CD4-positive, alpha-beta memory T cell (primary cell): ENCODE results near the gene NCKIPSD. TPM values are rescaled to one million over a fixed set of nuclear protein-coding genes. Genes with fewer than 3 reads are reported as not detected.

Source experiments
- CTCF ChIA-PET: fragments of 350-600 bp; sonication (Branson Sonifier 250); formaldehyde crosslinking; loops from one replicate; lab custom pipeline; 2021; ENCODE audit warnings: inconsistent platforms; ENCODE audit not compliant: partially characterized antibody; lab: Charles Lee
- POLR2A ChIA-PET: fragments of 350-600 bp; sonication (Branson Sonifier 250); formaldehyde crosslinking; loops from one replicate; lab custom pipeline; 2021; ENCODE audit not compliant: partially characterized antibody; lab: Charles Lee
- DNase-seq, 5 donors: peaks; one replicate each; pipeline versions ENCODE4 v3.0.0 to v3.0.0-alpha.2; 2020 to 2022; ENCODE audit warnings: mixed read lengths in 1 of 5
- H3K27ac ChIP-seq: one replicate; pipeline ENCODE4 v1.7.0; 2013; ENCODE audit warnings: low read depth, low read length
- H3K27me3 ChIP-seq: 2 replicates; pipeline ENCODE4 v1.7.0; 2013; ENCODE audit warnings: mild to moderate bottlenecking, low read length, moderate library complexity; ENCODE audit not compliant: insufficient read depth
- H3K36me3 ChIP-seq: 2 replicates; pipeline ENCODE4 v1.7.0; 2013; ENCODE audit warnings: mild to moderate bottlenecking, low read length, moderate library complexity; ENCODE audit not compliant: insufficient read depth
- H3K4me1 ChIP-seq: 2 replicates; pipeline ENCODE4 v1.7.0; 2013; ENCODE audit warnings: mild to moderate bottlenecking, low read length, moderate library complexity; ENCODE audit not compliant: insufficient read depth
- H3K4me3 ChIP-seq, 2 donors: one replicate each; pipeline ENCODE4 v1.7.0; 2013; ENCODE audit warnings: low read length in 2 of 2, mild to moderate bottlenecking in 1 of 2
- H3K9me3 ChIP-seq, 2 donors: one replicate each; pipeline ENCODE4 v1.7.0; 2013; ENCODE audit warnings: low read length in 2 of 2, control low read depth in 1 of 2; ENCODE audit not compliant: control insufficient read depth in 1 of 2
- H3K27ac Mint-ChIP-seq, 7 donors: one replicate each; pipeline ENCODE4 v1.8.0; 2020 to 2021; ENCODE audit warnings: mixed read lengths in 7 of 7, mild to moderate bottlenecking in 6 of 7, inconsistent platforms in 3 of 7, moderate library complexity in 3 of 7
- H3K27me3 Mint-ChIP-seq, 2 donors: one replicate each; pipeline ENCODE4 v1.8.0; 2020 to 2021; ENCODE audit warnings: mixed read lengths in 2 of 2
- H3K36me3 Mint-ChIP-seq, 2 donors: one replicate each; pipeline ENCODE4 v1.8.0; 2020 to 2021; ENCODE audit warnings: mixed read lengths in 2 of 2, inconsistent platforms in 1 of 2, mild to moderate bottlenecking in 1 of 2
- H3K4me1 Mint-ChIP-seq, 4 donors: one replicate each; pipeline ENCODE4 v1.8.0; 2020 to 2021; ENCODE audit warnings: mixed read lengths in 4 of 4, mild to moderate bottlenecking in 1 of 4
- H3K4me3 Mint-ChIP-seq, 8 donors: one replicate each; pipeline ENCODE4 v1.8.0; 2020 to 2021; ENCODE audit warnings: mixed read lengths in 8 of 8, mild to moderate bottlenecking in 7 of 8, moderate library complexity in 6 of 8, inconsistent platforms in 3 of 8
- H3K9me3 Mint-ChIP-seq, 8 donors: one replicate each; pipeline ENCODE4 v1.8.0; 2020 to 2021; ENCODE audit warnings: mixed read lengths in 8 of 8, mild to moderate bottlenecking in 5 of 8, inconsistent platforms in 3 of 8, moderate library complexity in 1 of 8
- intact Hi-C: fragments of 100-400 bp; cut with micrococcal nuclease; formaldehyde crosslinking; loops from one replicate; pipeline ENCODE4 v1.15.1; 2023
- polyA plus RNA-seq, 2 donors: library from polyadenylated mRNA; unstranded; fragments of 300-500 nt; fragmentation: Illumina TruSeq; gene quantifications; one replicate each; pipeline ENCODE4 v1.2.3, GENCODE V29; 2021
- total RNA-seq, 2 experiments: library from RNA; stranded (reverse); gene quantifications; one replicate each; pipeline ENCODE4 v1.2.3, GENCODE V29; 2021

The NCKIPSD gene
- total and polyA plus RNA-seq, 4 experiments from 2014 or later = 8.3 to 21.7 (median 18.1) TPM

GRCh38 chr3:48685293-48685602 lies 467 bp downstream of the NCKIPSD start:
- CTCF ChIA-PET = interaction anchor here (0.6 to 1.7 kb wide), 6 partner anchors 12 to 172 kb away, joined by 3 to 6 read pairs (median 4); no protein-coding TSS in a partner anchor
- Histone ChIP-seq H3K9me3 (no peaks in the 10 kb centered on the region), H3K27ac (peak overlapping the region; percentile 77), H3K27me3 (no peaks in the 10 kb centered on the region), H3K4me1 (peaks cover 34% of the 10 kb centered on the region), H3K4me3 (peak overlapping the region; percentile 52 to 82), H3K36me3 (peaks cover 46% of the 10 kb centered on the region)
- Mint-ChIP-seq H3K27me3 (no peaks in the 10 kb centered on the region), H3K9me3 (no peaks in the 10 kb centered on the region), H3K27ac (peak overlapping the region in 6 of 7 donors; percentile 73 to 93 (median 86)), H3K4me1 (peaks cover 23 to 55% (median 32%) of the 10 kb centered on the region in 4 donors), H3K4me3 (peak overlapping the region; percentile 83 to 99 (median 94)), H3K36me3 (peaks cover 27 to 52% of the 10 kb centered on the region in 2 donors)
- DNase-seq = no peak
- intact Hi-C loops = loop anchor here (1.0 to 10.0 kb wide), 7 partner anchors 29 to 727 kb away; partner anchors contain the start of genes ARIH2, IP6K2, PRKAR2A and RHOA
- POLR2A ChIA-PET = interaction anchor here (0.9 to 1.4 kb wide), 4 partner anchors 24 to 322 kb away, joined by 3 to 5 read pairs (median 4); partner anchors contain the start of genes ARIH2 and WDR6

GRCh38 chr3:48684480-48685143 lies 1.1 kb downstream of the NCKIPSD start:
- Mint-ChIP-seq H3K4me1 (peaks cover 24 to 59% (median 36%) of the 10 kb centered on the region in 4 donors), H3K36me3 (peaks cover 27 to 50% of the 10 kb centered on the region in 2 donors), H3K27me3 (no peaks in the 10 kb centered on the region), H3K4me3 (peak overlapping the region; percentile 83 to 95 (median 88)), H3K27ac (peak overlapping the region in 6 of 7 donors; percentile 81 to 92 (median 90)), H3K9me3 (no peaks in the 10 kb centered on the region)
- H3K36me3 ChIP-seq = peaks cover 45% of the 10 kb centered on the region
- no peak overlapping the region for H3K27ac ChIP-seq
- ChIA-PET CTCF (interaction anchor here (0.6 to 1.6 kb wide), 5 partner anchors 26 to 173 kb away, joined by 3 to 5 read pairs (median 3); no protein-coding TSS in a partner anchor), POLR2A (interaction anchor here (1.0 to 1.3 kb wide), 2 partner anchors 32 to 49 kb away, joined by 3 to 5 read pairs; partner anchors contain the start of genes IP6K2 and SLC26A6)
- H3K9me3 ChIP-seq = no peaks in the 10 kb centered on the region
- no peaks in the 10 kb centered on the region for H3K27me3 ChIP-seq
- intact Hi-C loops = loop anchor here (1.0 to 10.0 kb wide), 7 partner anchors 28 to 728 kb away; partner anchors contain the start of genes ARIH2, IP6K2, PRKAR2A and RHOA
- H3K4me3 ChIP-seq = no peak overlapping the region
- peaks cover 38% of the 10 kb centered on the region for H3K4me1 ChIP-seq
- no peak for DNase-seq

GRCh38 chr3:48684054-48684349 lies 1.7 kb downstream of the NCKIPSD start:
- Histone ChIP-seq H3K27me3 (no peaks in the 10 kb centered on the region), H3K4me1 (peaks cover 45% of the 10 kb centered on the region), H3K4me3 (no peak overlapping the region), H3K9me3 (no peaks in the 10 kb centered on the region), H3K27ac (no peak overlapping the region), H3K36me3 (peaks cover 38% of the 10 kb centered on the region)
- Mint-ChIP-seq H3K4me3 (peak overlapping the region; percentile 27 to 95 (median 66)), H3K27ac (peak overlapping the region in 6 of 7 donors; percentile 13 to 84 (median 80)), H3K9me3 (no peaks in the 10 kb centered on the region), H3K27me3 (no peaks in the 10 kb centered on the region), H3K4me1 (peaks cover 26 to 65% (median 39%) of the 10 kb centered on the region in 4 donors), H3K36me3 (peaks cover 27 to 44% of the 10 kb centered on the region in 2 donors)
- DNase-seq = no peak
- intact Hi-C loops = loop anchor here (10.0 kb wide), 1 partner anchor 231 kb away; the partner anchor contains the start of gene ARIH2
- ChIA-PET POLR2A (interaction anchor here (1.0 to 1.3 kb wide), 2 partner anchors 33 to 48 kb away, joined by 3 to 5 read pairs; partner anchors contain the start of genes IP6K2 and SLC26A6), CTCF (interaction anchor here (0.9 to 1.6 kb wide), 5 partner anchors 21 to 75 kb away, joined by 3 to 5 read pairs (median 3); partner anchors contain the start of gene UQCRC1)

GRCh38 chr3:48682786-48683185 lies 2.9 kb downstream of the NCKIPSD start:
- Histone ChIP-seq H3K4me3 (no peak overlapping the region), H3K9me3 (no peaks in the 10 kb centered on the region), H3K36me3 (peaks cover 30% of the 10 kb centered on the region), H3K27ac (no peak overlapping the region), H3K4me1 (peaks cover 46% of the 10 kb centered on the region), H3K27me3 (no peaks in the 10 kb centered on the region)
- Mint-ChIP-seq H3K36me3 (peaks cover 20 to 38% of the 10 kb centered on the region in 2 donors), H3K9me3 (no peaks in the 10 kb centered on the region), H3K27ac (peak overlapping the region in 3 of 7 donors; percentile 29 to 48 (median 44)), H3K27me3 (no peaks in the 10 kb centered on the region), H3K4me3 (no peak overlapping the region), H3K4me1 (peaks cover 27 to 65% (median 40%) of the 10 kb centered on the region in 4 donors)
- intact Hi-C loops = loop anchor here (10.0 kb wide), 1 partner anchor 232 kb away; the partner anchor contains the start of gene ARIH2
- ChIA-PET CTCF (interaction anchor here (0.9 to 1.7 kb wide), 3 partner anchors 19 to 282 kb away, joined by 3 to 5 read pairs (median 3); partner anchors contain the start of gene UQCRC1), POLR2A (interaction anchor here (0.8 kb wide), 1 partner anchor 34 kb away, joined by 3 read pairs; the partner anchor contains the start of gene IP6K2)
- no peak for DNase-seq

- no peaks in the 10 kb centered on the region for H3K9me3 Mint-ChIP-seq
- H3K27me3 Mint-ChIP-seq = no peaks in the 10 kb centered on the region
- DNase-seq = no peak
- H3K27ac Mint-ChIP-seq = no peak overlapping the region
- Histone ChIP-seq H3K27ac (no peak overlapping the region), H3K36me3 (peaks cover 23% of the 10 kb centered on the region), H3K27me3 (no peaks in the 10 kb centered on the region), H3K4me1 (peaks cover 46% of the 10 kb centered on the region), H3K4me3 (no peak overlapping the region), H3K9me3 (no peaks in the 10 kb centered on the region)
- CTCF ChIA-PET = interaction anchor here (1.7 kb wide), 1 partner anchor 282 kb away, joined by 5 read pairs; no protein-coding TSS in a partner anchor
- peaks cover 22 to 40% of the 10 kb centered on the region in 2 donors for H3K36me3 Mint-ChIP-seq
- intact Hi-C loops = loop anchor here (10.0 kb wide), 1 partner anchor 233 kb away; the partner anchor contains the start of gene ARIH2
- H3K4me3 Mint-ChIP-seq = no peak overlapping the region
- POLR2A ChIA-PET = no interaction called here
- H3K4me1 Mint-ChIP-seq = peaks cover 27 to 65% (median 41%) of the 10 kb centered on the region in 4 donors
Measured at GRCh38 chr3:48681974-48682610, 3.6 kb downstream of the NCKIPSD start.

- CTCF ChIA-PET = no interaction called here
- Mint-ChIP-seq H3K27me3 (no peaks in the 10 kb centered on the region), H3K9me3 (no peaks in the 10 kb centered on the region), H3K36me3 (peaks cover 22 to 38% of the 10 kb centered on the region in 2 donors), H3K27ac (no peak overlapping the region), H3K4me3 (no peak overlapping the region), H3K4me1 (peaks cover 25 to 62% (median 39%) of the 10 kb centered on the region in 4 donors)
- Histone ChIP-seq H3K36me3 (peaks cover 23% of the 10 kb centered on the region), H3K27ac (no peak overlapping the region), H3K9me3 (no peaks in the 10 kb centered on the region), H3K4me1 (peaks cover 45% of the 10 kb centered on the region), H3K27me3 (no peaks in the 10 kb centered on the region), H3K4me3 (no peak overlapping the region)
- intact Hi-C loops = loop anchor here (10.0 kb wide), 1 partner anchor 233 kb away; the partner anchor contains the start of gene ARIH2
- DNase-seq = no peak
- POLR2A ChIA-PET = no interaction called here
Measured at GRCh38 chr3:48681541-48681880, 4.2 kb downstream of the NCKIPSD start.
